ENCODE measurements around the gene C1orf159.
"Not testable (repeated sequence)": the region's sequence is repeated elsewhere in the genome, so short reads cannot be mapped to it uniquely, and the experiment has no call there.

C1orf159 gene

DNA sequence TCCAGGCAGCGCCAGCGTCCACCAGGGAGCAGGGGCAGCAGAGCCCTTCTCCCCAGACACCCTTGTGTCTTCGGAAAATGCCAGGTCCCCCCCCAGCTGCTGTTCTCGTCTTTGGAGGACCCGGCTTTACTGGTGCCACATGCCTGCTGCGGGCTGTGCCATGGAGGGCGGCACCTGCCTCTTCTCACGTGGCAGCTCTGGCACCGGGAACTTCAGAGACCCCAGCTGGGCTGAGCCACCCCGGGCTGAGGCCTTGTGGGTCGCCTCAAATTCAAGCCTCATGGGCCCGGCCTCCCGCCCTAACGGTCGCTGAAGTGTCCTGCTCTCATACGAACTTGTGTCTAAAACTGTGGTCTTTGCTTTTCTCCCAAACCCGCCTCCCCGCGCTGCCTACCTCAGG is 27.0 kb upstream of the C1orf159 start:
- H3K4me3 ChIP-seq (ENCODE audit: low read depth, low read length): no peak overlapping the region
- TF ChIP-seq POLR2A (IDR thresholded peaks at IDR 0.05; ENCODE audit: extremely low read depth, insufficient read length) (no peak), MYC (IDR thresholded peaks at IDR 0.05; ENCODE audit: low read depth, low read length) (no peak)
- TF ChIP-seq, protein P1, sequence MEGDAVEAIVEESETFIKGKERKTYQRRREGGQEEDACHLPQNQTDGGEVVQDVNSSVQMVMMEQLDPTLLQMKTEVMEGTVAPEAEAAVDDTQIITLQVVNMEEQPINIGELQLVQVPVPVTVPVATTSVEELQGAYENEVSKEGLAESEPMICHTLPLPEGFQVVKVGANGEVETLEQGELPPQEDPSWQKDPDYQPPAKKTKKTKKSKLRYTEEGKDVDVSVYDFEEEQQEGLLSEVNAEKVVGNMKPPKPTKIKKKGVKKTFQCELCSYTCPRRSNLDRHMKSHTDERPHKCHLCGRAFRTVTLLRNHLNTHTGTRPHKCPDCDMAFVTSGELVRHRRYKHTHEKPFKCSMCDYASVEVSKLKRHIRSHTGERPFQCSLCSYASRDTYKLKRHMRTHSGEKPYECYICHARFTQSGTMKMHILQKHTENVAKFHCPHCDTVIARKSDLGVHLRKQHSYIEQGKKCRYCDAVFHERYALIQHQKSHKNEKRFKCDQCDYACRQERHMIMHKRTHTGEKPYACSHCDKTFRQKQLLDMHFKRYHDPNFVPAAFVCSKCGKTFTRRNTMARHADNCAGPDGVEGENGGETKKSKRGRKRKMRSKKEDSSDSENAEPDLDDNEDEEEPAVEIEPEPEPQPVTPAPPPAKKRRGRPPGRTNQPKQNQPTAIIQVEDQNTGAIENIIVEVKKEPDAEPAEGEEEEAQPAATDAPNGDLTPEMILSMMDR (IDR thresholded peaks at IDR 0.05; ENCODE audit: low read depth, low read length): no peak
- TF ChIP-seq, protein P2, sequence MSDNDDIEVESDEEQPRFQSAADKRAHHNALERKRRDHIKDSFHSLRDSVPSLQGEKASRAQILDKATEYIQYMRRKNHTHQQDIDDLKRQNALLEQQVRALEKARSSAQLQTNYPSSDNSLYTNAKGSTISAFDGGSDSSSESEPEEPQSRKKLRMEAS (IDR thresholded peaks at IDR 0.05; ENCODE audit: low read depth, low read length): no peak
- DNase-seq (ENCODE audit: low read depth): no peak

DNA sequence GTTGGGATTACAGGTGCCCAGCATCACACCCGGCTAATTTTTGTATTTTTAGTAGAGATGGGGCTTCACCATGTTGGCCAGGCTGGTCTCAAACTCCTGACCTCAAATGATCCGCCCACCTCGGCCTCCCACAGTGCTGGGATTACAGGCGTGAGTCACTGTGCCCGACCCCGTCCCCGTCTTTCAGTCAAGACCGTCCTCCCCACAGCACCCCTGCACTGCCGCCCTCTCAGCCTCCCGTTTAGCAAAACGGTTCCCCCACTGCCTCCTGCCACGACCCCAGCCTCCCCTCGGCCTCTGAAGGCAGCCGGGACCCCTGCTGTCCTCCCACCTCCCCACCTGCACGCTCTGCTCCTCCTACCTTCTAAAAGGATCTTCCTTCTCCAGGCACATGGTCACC is 26.5 kb upstream of the C1orf159 start:
- DNase-seq (ENCODE audit: low read depth): peak; percentile 52

DNA sequence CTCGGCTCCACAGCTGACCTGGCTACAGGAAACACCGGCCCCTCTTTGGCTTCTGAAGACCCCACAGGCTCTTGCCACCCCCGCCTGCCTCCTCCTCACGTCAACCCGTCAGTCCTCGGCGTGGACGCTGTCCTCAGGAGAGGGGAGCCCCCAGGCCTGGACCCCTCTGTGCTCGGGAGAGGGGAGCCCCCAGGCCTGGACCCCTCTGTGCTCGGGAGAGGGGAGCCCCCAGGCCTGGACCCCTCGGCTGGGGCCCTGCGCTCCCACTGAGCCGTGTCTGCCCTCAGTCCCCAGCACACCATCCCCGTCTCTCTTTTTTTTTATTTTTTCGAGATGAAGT is 26.0 kb upstream of the C1orf159 start:
- TF ChIP-seq, protein P2 (IDR thresholded peaks at IDR 0.05; ENCODE audit: low read depth, low read length): no peak
- TF ChIP-seq MYC (IDR thresholded peaks at IDR 0.05; ENCODE audit: low read depth, low read length) (no peak), POLR2A (IDR thresholded peaks at IDR 0.05; ENCODE audit: extremely low read depth, insufficient read length) (no peak)
- TF ChIP-seq, protein P1 (IDR thresholded peaks at IDR 0.05; ENCODE audit: low read depth, low read length): no peak
- no peak overlapping the region for H3K4me3 ChIP-seq (ENCODE audit: low read depth, low read length)
- DNase-seq (ENCODE audit: low read depth): no peak

More for the DNA sequence above, 26.5 kb upstream of the C1orf159 start:
- H3K4me3 ChIP-seq (ENCODE audit: low read depth, low read length): not testable (repeated sequence)

DNA sequence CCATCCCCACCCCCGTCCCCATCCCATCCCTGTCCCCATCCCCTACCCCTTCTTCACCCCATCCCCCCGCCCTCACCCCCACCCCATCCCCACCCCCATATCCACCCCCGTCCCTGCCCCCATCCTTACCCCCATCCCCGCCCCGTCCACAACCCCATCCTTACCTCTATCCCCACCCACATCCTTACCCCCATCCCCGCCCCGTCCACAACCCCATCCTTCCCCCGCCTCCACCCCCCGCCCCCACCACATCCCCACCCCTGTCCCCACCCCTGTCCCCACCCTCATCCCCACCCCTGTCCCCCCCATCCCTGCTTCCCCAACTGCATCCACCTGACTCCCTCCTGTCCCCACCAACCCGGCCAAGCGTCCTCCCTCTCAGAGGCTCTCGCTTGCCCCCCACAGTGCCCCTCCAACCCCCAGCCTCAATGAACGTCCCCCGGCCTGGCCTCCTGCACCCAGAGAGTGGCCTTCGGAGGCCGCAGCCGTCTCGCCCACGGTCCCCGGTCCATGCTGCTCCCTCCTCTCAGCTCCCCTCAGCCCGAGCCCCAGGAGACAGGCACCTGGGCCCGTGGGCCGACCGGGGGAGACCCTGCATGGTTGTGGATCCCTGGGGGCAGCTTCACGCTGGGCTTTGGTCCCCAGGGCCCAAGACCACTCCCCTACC is 25.5 kb upstream of the C1orf159 start:
- DNase-seq (ENCODE audit: low read depth): no peak
- no peak overlapping the region for H3K4me3 ChIP-seq (ENCODE audit: low read depth, low read length)
- TF ChIP-seq, protein P2 (IDR thresholded peaks at IDR 0.05; ENCODE audit: low read depth, low read length): no peak
- TF ChIP-seq, protein P1 (IDR thresholded peaks at IDR 0.05; ENCODE audit: low read depth, low read length): no peak
- no peak for TF ChIP-seq POLR2A (IDR thresholded peaks at IDR 0.05; ENCODE audit: extremely low read depth, insufficient read length)
- no peak for TF ChIP-seq MYC (IDR thresholded peaks at IDR 0.05; ENCODE audit: low read depth, low read length)

DNA sequence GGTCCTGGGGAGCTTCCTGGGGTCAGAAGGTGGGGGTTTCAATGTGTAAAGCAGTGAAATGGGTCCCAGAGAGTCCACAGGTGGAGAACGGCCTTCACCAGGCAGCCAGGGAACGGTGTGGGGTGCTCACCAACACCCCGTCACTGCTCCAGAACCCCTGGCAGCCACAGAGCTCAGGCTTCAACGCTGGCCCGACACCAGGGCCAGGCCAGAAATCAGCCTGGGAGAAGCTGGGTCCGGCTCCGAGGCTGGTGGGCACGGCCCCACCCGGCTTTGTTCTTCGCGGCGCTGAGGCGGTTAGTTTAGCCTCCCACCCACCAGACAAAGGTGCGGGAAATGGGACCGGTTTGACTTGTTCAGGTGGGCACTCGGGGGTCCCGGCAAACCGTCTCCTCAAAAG is 24.8 kb upstream of the C1orf159 start:
- DNase-seq (ENCODE audit: low read depth): no peak
- H3K4me3 ChIP-seq (ENCODE audit: low read depth, low read length): no peak overlapping the region
- TF ChIP-seq, protein P1 (IDR thresholded peaks at IDR 0.05; ENCODE audit: low read depth, low read length): no peak
- TF ChIP-seq POLR2A (IDR thresholded peaks at IDR 0.05; ENCODE audit: extremely low read depth, insufficient read length): no peak
- no peak for TF ChIP-seq MYC (IDR thresholded peaks at IDR 0.05; ENCODE audit: low read depth, low read length)
- TF ChIP-seq, protein P2 (IDR thresholded peaks at IDR 0.05; ENCODE audit: low read depth, low read length): no peak

DNA sequence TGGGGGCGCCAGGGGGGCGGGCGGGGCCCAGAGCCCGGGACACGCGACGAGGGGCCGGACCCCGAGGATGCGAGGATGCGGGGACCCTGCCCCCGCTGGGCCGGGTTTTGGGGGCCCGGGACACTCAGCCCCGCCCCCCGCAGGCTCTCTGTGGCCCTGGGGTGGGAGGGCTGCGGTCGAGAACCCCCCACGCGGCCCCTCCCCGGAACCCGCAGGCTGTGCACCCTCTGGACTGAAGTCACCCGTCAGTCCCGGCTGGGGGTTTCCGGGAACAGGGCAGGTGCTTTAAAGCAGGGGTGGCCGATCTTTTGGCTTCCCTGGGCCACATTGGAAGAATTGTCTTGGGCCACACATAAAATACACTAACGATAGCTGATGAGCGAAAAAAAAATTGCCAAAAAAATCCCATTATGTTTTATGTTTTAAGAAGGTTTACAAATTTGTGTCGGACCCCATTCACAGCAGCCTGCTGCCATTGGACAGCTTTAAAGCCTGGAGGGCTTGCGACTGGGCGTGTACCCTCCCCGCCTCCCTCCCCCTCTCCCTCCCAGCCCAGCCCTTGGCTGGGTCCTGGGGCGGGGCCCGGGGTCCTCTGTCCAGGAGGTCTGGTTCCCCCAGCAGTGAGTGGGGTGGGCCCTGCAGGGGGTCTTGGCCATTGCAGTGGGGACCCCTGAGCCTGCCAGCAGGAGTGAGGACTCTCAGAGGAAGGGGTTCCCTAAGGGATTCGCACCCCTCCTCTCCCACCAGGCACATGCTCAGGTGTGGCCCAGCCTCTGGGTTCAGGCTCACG is 21.6 kb upstream of the C1orf159 start:
- no peak overlapping the region for H3K4me3 ChIP-seq (ENCODE audit: low read depth, low read length)
- peak; percentile 63 for DNase-seq (ENCODE audit: low read depth)
- TF ChIP-seq, protein P2 (IDR thresholded peaks at IDR 0.05; ENCODE audit: low read depth, low read length): no peak
- no peak for TF ChIP-seq MYC (IDR thresholded peaks at IDR 0.05; ENCODE audit: low read depth, low read length)
- TF ChIP-seq, protein P1 (IDR thresholded peaks at IDR 0.05; ENCODE audit: low read depth, low read length): no peak
- no peak for TF ChIP-seq POLR2A (IDR thresholded peaks at IDR 0.05; ENCODE audit: extremely low read depth, insufficient read length)
